GM12865 (cell line): ENCODE measurements around the gene RREB1.
A peak's percentile ranks its signal among the peaks of the same experiment; 100 is the strongest.

Source experiments
- DNase-seq: peaks from one replicate; pipeline ENCODE4 v3.0.0; 2010; ENCODE audit warnings: low read depth
- H3K4me3 ChIP-seq: 2 replicates; pipeline ENCODE4 v1.5.1; 2011; ENCODE audit warnings: mild to moderate bottlenecking, low read depth, low read length, control low read depth
- CTCF ChIP-seq: IDR thresholded peaks from 2 replicates; pipeline ENCODE4 v1.5.1; 2011; ENCODE audit warnings: low read length, control low read depth, low read depth, inconsistent platforms; ENCODE audit not compliant: insufficient read depth; ENCODE audit errors: missing control alignments

RREB1 gene

DNA sequence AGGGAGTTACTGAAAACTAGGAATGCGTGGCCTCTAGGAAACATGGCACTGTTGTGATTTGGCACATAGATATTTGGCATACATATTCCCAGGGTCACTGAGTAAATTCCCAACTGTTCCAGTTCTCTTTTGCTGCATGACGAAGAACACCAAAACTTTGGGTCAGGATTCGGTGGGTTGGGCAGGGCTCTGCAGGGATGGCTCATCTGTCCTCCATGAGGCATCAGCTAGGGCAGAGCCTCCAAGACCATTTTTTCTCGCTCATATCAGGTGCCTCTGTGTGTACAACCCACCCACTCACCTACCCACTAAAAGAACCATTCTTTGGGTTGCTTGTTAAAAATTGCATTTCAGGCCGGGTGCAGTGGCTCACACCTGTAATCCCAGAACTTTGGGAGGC, 148.2 kb downstream of the RREB1 start:
- DNase-seq, result no peak
- no peak overlapping the region for H3K4me3 ChIP-seq
- TF ChIP-seq CTCF, result no peak

DNA sequence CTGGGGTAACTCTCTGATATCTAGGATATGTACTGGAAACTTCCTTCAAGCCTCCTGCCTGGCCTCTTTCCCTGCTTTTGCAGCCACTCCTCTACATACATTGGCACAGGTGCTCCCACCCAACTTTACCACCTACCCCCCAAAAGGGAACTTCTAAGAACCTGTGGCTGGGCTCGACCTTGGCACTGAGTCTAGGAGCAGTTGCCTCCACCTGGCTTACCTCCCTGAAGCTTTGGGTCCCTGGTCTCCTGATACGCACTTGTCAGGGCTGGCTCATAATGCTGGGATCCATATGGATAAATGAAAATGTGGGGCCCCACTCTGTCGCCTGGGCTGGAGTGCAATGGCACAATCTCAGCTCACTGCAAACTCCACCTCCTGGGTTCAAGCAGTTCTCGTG, 149.0 kb downstream of the RREB1 start:
- H3K4me3 ChIP-seq, result no peak overlapping the region
- no peak for DNase-seq
- TF ChIP-seq CTCF, result no peak

DNA sequence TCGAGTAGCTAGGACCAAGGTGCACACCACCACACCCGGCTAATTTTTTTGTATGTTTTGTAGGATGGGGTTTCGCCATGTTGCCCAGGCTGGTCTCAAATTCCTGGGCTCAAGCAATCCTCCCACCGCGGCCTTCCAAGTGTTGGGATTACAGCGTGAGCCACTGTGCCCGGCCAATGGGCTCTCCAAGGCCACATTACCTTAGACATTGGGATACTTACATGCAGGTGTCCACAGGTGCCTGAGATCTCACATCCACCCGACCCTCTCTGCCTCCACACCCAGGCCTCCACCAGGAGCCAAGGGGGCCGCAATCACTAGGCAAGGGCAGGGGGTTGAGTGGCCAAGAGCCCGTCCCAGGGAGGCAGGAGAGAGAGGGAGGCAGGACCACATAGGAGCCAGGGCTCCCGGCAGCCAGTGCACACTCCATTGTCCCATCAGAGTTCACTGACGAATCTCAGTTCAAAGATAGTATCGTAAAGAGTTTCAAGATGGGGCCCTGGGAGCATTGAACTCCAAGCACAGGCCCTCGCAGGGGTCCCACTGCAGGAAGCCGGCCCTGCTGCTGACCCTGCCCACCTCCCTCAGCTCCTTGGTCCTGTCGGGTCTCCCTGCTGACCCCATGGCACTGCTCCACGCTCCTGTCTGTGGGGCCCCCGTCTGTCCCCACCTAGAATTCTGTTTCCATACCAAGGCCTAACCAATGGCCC, 149.9 kb downstream of the RREB1 start:
- no peak overlapping the region for H3K4me3 ChIP-seq
- no peak for TF ChIP-seq CTCF
- no peak for DNase-seq

DNA sequence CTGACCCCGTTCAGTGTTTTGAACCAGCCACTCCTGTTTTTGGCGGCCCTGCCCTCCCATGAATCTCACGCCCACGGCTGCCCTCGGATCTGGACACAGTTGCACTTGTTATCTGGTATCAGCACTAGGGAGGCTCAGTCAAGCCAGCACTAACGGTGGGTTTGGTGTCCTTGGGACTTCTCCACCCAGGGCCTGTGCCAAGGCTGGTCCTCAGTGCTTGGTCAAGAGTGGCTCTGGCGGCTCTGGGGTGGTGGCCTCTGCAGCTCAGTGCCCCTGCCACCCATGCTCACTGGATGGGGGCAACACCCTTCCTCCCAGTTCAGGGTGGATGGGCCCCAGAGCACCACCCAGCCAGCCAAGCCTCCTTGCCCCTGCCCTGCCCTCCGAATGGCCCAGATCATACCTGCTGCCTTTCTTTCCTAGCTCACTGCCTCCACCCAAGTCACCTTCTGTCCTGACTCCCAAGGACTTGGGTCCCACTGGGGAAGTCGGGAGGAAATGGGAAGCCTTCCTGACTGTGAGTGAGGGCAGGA, 150.5 kb downstream of the RREB1 start:
- no peak for DNase-seq
- H3K4me3 ChIP-seq, result no peak overlapping the region
- TF ChIP-seq CTCF, result no peak

DNA sequence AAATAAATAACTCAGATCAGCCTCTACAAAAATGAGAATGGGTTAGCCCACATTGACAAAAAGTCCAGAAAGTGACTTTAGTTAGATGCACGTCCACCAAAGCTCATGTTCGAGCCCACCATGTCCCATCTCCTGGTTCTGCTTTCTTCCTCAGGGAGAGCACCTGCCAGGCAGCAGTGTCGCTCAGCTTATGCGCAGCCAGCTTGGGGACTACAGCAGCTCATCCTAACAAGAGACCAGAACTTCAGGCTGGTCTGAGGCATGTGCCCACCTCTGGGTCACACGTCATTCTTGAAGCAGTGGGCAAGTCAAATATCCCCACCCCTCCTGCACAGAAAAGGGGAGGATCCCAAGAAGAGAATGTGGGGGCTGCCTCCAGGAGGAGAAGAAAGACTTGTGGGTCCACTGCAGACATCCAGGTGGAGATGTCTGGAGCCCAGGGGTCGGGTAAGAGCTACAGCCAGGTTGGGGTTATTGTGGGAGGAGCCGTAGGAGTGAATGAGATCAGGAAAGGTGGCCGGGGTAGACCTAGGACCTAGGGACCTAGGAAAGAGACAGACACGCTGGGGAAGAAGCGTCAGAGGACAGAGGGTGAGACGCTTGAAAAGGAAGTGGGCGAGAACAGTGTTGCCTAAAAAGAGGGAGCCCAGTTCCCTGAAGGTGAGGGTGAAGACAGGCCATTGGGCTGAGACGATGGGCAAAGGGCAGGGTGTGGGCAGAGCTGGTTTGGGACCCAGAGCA, 152.7 kb downstream of the RREB1 start:
- peak overlapping the region; percentile 59 for H3K4me3 ChIP-seq
- TF ChIP-seq CTCF, result no peak
- no peak for DNase-seq

- H3K4me3 ChIP-seq, result peak overlapping the region; percentile 59
- TF ChIP-seq CTCF, result no peak
- peak; percentile 57 for DNase-seq
These were observed 153.5 kb downstream of the RREB1 start for GRCh38 chr6:7261032-7261841.
